HG02973 (cell line): ENCODE data around the gene TATDN2.

Source experiments
- ATAC-seq: cut with Tn5 transposase; IDR thresholded peaks from one replicate; pipeline ENCODE4 v1.9.1; 2021; ENCODE audit warnings: moderate library complexity; ENCODE audit not compliant: unreplicated experiment

The TATDN2 gene

DNA sequence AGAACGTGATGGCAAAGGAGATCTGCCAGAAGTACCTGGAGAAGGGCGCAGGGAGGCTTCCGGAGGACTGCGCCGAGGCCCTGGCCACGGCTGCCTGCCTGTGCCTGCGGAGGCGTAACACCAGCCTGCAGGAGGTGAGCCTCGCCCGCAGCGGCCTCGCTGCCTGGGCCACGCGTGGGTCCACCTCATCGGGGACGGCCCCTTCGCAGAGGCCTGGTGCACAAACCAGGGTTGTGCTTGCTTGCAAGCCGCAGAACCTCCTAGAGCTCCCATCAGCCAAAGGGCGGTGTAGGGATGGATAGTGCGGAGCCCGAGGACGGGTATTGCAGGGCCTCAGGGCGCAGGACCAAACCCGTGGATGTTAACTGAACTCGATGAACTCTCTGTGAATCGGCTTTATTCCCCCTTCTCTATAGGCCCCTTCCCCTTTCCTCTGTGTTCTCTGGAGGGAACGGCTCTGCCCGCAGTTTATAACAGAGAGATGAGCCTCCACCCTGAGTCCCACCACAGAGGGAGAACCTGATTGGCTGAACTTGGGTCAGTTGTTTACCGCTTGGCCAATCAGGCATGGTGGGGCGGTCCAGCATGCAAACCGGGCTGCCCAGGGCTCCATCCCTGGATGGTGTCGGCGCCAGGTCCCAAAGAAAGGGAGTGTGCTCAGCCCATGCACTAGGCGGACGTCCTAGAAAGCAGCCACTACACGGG is 13.6 kb upstream of the TATDN2 start:
- ATAC-seq = no peak

DNA sequence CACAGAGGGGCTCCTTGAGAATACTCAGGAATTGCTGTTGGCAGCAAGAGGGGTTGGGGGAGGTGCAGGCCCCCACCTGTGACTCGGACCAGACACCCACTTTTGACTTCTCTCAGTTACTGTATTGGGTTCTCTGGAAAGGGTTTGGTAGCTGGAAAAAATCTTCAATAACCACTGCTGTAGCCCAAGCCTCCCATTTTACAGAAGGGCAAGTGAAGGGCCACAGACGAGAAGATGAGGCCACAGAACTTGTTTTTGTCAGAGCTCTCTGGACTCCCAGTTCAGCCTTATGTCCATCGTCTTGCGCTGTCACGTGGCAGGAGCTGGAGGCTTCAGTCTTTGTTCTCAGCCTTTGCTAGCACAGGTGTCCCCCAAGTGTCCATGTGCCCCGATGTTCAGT is 12.7 kb upstream of the TATDN2 start:
- ATAC-seq = no peak

DNA sequence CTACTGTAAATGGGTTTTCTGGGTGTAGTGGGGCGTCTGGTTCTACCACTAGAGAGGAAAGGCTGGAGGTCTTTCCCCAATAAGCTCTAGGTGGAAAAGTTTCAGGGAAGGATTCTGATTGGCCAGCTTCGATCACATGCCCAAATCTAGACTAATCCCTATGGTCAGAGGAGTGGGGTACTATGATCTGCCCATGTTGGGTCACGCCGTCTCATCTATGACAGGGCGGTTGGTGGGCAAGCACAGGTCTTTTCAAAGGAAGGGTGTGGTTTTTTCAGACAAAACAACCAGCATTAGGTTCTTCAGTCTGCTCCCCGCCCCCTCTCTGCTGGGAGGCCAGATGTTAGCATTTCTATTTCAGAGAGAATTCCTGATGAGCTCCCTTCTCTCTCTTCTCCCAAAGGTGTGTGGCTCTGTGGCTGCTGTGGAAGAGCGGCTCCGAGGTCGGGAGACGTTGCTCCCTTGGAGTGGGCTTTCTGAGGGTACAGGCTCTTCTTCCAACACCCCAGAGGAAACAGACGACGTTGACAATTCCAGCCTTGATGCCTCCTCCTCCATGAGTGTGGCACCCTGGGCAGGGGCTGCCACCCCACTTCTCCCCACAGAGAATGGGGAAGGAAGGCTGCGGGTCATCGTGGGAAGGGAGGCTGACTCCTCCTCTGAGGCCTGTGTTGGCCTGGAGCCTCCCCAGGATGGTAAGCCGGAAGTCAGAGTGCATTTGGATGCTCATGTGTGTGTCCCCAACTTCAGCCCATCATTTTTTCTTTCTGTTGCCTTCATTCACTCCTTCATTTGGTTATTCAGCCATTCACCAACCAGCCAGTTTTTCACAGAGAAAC is 9.7 kb upstream of the TATDN2 start:
- ATAC-seq = no peak

DNA sequence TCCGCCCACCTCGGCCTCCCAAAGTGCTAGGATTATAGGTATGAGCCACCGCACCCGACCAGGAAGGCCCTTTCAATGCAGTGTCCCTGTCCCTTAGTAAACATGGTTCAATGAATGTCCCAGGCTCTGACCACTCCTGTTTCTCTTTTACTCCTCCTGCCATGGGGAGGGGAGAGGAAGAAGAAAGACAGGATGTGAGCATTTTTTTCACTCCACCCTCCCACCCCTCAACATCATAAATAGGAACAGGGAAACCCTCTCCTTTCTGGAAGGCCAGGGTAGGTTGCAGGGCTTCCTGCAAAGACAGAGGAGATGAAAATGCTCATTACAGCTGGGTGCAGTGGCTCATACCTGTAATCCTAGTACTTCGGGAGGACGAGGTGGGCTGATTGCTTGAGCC is 7.5 kb upstream of the TATDN2 start:
- ATAC-seq = no peak

DNA sequence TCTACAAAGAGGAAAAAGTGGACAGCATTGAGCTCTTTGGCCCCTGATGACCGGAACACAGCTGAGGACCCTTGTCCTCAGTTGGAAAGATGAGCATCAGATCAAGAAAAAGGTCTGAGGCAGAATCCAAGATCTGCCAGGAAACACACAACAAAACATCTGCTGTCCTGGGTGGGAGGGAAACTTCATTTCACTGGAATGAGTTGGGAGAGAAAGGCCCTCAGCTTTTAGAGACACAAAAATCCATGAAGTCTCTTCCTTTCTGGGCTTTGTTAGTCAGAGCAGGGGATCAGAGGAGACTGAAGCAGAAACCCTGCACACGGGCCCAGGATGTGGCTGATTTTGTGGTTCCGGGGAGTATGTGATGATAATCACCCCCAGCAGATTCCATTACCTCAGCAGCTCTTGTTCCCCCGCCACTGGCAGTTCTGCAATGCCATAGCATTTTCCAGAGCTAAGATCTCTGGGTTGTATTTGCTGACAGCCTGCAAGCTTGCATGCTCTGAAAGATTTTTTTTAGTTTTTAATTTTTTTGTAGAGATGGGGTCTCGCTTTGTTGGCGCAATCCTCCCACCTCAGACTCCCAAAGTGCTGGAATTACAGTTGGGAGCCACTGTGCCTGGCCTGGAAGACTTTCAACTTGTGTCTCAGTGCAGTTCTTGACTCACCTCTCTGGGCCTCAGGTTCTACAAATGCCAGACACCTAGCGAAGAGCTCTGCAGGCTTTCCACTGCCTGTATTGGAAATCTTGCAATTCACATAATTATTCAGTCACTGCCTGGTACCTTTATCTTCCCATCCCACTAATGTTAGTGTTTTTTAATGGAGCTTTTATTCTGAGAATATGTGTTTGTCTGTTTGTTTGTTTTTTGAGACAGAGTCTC is 5.8 kb upstream of the TATDN2 start:
- ATAC-seq = no peak

DNA sequence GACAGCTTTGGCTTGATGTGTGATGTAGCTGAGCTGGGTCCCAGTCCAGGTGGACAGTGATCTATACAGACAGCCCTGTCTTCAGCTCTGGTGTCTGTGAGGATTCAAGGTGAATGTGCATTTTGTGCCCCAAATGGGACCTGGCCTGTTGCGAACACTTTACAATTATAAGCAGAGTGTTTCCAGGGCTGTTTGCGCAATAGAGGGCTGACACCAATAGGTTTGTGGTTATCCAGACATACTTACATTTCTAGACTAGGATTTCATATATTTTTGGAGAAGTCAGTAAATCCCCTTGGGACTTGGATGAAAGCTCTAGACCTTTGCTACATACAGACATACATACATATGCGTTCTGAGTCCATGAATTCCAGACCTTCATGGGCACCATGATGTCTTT is 4.2 kb upstream of the TATDN2 start:
- ATAC-seq = no peak

DNA sequence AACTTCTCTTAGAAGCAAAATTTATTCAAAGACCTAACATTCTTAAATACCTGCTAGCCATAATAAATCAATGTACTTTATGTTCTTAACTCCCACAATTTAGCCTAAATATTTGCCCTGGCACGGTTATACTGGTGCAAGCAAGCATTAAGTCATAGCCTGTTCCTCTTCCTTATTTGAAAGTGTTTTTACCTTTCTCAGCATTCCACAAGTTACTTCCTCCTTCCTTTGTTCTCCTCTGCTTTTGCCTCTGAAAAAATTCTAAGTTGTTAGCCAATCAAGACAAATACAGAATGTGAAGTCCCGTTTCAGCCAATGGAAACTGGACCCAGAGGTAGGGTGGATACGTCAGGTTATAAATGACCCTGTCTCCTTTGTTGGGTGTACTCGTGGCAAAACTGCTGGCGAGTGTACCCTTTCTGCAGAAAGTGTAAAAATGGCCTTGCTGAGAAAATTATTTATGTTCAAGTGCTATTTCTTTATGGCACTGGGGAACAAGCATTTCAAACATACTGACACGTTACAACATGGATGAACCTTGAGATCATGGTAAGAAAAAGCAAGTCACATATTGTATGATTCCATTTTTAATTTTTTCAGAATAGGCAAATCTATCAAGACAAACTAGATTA is 3.1 kb upstream of the TATDN2 start:
- ATAC-seq = no peak

DNA sequence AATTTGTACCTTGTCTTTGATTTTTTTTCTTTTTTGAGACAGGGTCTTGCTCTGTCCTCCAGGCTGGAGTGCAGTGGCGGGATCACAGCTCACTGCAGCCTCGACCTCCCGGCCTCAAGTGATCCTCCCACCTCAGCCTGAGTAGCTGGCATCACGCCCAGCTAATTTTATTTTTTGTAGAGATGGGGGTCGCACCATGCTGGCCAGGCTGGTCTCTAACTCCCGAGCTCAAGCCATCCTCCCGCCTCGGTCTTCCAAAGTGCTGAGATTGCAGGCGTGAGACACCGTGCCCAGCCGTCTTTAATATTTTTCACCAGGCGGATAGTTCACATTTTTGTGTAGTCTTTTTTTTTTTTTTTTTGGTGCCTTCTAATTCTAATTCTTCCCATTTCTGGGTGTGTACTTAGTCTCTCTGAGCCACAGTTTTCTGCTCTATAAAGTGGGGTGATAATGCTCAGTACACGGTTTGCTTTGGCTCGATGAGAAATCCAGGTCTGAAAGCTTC is 528 bp upstream of the TATDN2 start:
- no peak for ATAC-seq

DNA sequence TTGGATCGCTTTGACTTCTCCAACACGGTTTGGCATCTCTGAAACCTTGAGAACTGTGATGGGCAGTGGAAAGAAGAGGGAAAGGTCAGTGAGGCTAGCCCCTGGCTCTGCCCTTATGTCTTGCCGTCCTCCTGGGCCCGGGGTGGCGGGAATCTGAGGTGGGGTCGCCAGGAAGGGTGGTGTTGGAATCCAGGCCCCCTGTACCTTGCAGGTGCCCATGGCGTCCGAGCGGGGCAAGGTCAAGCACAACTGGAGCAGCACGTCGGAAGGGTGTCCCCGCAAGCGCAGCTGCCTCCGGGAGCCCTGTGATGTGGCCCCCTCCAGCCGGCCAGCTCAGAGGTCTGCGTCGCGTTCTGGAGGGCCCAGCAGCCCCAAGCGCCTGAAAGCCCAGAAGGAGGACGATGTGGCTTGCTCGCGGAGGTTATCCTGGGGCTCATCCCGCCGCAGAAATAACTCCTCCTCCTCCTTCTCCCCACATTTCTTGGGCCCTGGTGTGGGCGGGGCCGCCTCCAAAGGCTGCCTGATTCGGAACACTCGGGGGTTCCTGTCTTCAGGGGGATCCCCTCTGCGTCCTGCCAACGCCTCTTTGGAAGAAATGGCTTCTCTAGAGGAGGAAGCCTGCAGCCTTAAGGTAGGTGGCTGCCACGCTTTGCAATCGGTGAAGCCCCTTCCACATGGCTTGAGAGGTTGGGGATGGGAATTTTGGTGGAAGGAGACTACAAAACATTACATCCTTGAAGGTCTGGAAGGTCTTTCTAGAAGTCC is 907 bp downstream of the TATDN2 start:
- no peak for ATAC-seq

DNA sequence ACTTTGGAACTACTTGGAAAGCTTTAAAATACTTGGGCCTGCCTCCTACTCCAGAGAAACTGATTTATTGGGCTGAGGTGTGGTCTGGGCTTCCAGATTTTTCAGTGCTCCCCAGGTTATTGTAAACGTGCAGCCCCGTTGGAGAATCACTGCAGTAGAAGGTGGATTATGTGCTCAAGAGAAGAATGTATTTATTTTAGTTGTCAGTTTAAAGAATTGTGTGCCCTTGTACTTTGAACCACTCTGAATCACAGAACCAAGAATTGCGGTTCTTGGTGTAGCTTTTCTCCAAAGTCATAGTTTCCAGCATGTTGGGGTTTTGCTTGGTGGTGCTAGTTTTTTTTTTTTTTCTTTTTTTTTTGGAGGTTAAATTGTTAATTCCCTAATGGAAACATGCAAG is 1.6 kb downstream of the TATDN2 start:
- ATAC-seq = no peak

DNA sequence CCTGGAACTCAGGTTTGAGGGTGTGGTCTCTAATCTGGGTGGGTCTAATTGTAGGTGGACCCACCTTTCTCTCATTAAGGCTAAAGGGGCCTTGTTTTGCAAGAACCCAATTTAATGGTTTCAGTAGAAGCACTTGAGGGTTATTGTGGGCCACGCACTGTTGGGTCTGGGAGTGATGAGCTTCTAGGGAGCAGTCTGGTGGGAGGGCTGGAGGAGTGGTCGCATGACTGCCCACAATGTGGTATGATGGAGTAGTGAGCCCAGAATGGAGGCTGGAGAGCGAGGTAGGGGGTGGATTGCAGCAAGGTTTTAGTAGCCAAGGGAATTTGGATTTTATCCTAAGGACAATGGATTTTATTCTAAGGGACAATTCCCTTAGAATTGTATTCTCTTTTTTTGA is 2.7 kb downstream of the TATDN2 start:
- no peak for ATAC-seq

DNA sequence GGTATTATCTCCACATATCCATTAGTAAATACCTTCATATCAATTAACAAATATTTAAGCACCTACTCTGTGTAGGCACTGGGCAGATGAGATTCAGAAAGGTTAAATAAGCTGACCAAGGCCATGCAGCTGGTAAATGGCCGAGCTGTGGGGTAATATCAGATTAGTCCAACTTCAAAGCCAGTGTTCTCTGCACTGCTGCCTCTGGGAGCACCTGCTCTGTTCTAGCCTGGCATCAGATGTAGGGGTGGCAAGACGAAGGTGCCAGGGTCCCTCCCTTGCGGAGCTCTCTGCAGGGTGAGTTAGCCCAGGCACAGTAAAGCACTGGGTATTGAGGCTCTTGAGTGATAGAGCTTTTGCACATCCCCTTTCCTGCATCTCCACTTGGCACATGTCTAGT is 5.5 kb downstream of the TATDN2 start:
- no peak for ATAC-seq

DNA sequence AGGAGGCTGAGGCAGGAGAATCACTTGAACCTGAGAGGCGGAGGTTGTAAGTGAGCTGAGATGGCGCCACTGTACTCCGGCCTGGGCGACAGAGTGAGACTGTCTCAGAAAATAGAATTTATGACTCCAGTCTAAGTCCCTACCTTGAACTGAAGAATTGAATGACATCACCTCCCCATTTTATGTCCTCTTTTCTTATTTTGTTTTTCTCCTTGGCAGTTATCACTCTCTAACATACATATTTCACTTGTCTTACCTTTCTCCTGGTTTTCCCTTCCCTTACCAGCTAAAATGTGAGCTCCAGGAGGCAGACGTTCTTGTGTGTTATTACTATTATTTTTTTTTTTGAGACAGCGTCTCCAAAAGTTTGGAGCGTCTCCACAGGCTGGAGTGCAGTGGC is 7.6 kb downstream of the TATDN2 start:
- ATAC-seq = no peak

DNA sequence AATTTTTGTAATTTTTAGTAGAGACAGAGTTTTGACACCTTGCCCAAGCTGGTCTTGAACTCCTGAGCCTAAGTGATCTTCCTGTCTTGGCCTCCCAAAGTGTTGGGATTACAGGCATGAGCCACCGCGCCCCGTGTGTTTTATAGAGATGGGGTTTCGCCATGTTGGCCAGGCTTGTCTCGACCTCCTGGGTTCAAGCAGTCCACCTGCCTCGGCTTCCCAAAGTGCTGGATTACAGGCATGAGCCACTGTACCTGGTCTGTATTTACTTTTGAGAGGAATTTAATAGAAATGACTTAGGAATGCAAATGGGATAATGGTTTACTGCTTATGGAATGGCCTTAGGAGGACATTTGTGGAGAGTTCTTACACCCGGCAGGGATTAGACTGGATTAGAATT is 10.8 kb downstream of the TATDN2 start:
- no peak for ATAC-seq

DNA sequence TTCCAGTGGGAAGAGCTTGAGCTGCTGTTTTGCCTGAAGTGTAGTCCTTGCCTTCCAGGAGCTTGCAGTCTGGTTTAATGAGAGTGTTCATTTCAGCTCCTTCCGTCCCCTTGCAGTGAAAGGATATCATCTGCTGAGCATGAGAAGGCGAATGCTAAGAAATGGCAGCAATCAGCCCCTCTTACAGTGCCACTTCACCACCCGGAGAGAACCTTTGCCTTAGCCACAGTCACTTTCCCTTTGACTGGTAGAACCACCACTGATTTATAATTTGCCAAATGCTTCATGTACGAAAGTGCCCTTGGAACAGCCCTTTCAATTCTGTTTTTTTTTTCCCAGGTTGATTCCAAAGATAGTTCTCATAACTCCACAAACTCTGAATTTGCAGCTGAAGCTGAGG is 11.5 kb downstream of the TATDN2 start:
- no peak for ATAC-seq

DNA sequence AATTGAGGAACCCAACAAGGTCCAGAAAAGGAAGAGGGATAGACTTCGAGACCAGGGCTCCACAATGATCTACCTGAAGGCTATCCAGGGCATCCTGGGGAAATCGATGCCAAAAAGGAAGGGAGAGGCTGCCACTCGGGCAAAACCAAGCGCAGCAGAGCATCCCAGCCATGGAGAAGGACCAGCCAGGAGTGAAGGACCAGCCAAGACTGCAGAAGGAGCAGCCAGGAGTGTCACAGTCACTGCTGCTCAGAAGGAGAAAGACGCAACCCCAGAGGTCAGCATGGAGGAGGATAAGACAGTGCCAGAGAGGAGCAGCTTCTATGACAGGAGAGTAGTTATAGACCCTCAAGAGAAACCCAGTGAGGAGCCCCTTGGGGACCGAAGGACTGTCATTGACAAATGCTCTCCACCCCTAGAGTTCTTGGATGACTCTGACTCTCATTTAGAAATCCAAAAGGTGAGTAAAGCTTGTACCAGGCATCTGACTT is 12.0 kb downstream of the TATDN2 start:
- ATAC-seq = no peak

DNA sequence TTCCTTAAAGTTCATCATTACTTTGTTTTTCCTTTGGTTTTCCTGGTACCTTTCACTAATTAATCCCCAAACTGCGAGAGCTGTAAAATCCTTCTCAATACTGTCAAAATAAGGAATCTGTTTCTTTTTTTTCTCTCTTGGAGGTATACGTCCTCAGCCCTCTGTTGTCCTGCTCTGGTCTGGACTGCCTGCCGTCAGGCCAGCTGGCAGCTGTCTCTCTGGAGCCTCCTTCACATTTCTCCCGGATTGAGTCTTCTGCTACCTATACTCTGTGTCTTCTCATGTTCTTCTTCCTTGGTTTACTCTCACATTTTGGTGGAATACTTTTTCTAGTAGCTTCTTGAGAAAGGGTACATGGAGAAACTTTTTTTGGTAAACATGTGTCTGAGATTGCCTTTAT is 13.8 kb downstream of the TATDN2 start:
- ATAC-seq = no peak

DNA sequence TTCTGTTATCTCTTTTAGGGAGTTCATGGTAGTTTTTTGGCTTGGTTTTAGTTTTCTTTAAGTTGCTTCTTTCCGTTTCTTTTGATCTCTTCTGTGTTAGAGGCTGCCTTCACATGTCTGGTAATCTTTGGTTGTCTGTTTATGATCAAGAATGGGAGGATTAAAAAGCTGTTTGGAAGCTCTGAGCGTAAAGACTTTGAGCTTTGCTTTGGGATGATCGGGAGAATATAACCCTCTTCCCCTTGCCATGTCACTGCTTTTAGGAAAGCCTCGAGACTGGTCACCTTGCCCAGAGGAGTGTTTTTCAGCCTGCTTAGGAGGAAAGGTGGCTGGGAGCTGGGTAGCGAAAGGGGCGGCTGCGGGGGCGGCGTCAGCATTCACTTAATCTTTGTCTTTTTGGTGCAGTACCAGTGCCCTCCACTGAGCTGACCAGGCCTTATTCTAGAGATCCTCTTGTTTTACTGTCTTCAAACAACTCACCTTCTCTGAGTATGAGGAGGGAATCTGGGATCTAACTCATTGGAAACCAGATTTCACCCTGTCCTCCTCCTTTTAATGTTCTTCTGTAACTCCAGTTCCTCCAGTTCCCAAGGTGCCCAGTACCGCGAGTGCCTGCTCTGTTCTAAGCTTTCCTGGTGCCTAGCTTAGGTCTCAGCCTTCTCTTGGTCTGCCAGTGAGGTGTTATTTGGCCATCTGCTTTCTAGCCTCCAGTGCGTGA is 15.5 kb downstream of the TATDN2 start:
- ATAC-seq = no peak

DNA sequence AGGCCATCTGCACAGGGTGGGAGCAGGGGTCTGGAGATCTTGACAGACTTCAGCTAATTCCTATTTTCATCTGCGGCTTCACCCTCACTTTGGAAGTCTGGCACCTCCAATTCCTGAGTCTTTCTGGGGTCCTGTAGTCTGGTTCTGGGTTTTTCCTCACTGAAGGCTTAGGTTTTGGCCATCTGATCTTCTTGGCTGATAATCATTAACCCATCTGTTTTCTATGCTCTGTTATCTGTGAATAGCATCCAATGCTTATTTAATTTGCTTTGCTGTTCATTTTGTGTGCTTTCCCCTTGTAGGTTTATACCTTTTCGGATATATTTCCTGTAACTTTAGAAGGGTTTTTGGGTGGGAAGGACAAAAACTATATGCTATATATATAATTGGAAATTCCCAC is 17.6 kb downstream of the TATDN2 start:
- no peak for ATAC-seq
